HG03097 (cell line): Measurements from ENCODE around the gene VWA8.
"Not testable (repeated sequence)": the region's sequence is repeated elsewhere in the genome, so short reads cannot be mapped to it uniquely, and the experiment has no call there.

Experiments used
- ATAC-seq: cut with Tn5 transposase; IDR thresholded peaks from one replicate; pipeline ENCODE4 v1.9.1; 2021; ENCODE audit not compliant: unreplicated experiment, low FRiP score

Gene VWA8

DNA sequence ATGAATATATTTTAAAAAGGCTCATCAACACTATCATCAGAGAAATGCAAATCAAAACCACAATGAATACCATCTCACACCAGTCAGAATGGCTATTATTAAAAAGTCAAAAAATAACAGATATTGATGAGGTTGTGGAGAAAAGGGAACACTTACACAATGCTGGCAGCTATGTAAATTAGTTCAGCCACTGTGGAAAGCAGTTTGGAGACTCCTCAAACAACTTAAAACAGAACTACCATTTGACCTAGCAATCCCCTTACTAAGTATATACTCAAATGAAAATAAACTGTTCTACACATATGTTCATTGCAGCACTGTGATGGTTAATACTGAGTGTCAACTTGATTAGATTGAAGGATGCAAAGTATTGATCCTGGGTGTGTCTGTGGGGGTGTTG lies 98.2 kb downstream of the VWA8 start:
- not testable (repeated sequence) for ATAC-seq

DNA sequence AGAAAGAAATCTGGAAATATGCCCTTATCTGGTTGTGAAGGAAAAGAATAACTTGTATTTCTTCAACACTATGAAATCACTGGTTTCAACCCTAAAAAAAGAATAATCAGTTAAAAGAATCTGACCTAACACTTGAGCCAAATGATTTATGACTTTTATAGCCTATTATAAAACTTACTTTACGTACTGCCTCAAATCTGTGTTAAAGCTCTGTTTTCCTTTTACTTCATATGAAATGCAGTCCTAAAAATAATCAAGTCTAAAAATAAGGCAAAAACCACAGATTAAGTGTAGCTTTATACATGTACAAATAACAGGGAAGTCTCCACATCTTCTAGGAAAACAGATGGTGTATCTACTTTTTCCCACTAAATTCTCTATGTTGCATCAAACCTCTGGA lies 101.3 kb downstream of the VWA8 start:
- ATAC-seq, result no peak

DNA sequence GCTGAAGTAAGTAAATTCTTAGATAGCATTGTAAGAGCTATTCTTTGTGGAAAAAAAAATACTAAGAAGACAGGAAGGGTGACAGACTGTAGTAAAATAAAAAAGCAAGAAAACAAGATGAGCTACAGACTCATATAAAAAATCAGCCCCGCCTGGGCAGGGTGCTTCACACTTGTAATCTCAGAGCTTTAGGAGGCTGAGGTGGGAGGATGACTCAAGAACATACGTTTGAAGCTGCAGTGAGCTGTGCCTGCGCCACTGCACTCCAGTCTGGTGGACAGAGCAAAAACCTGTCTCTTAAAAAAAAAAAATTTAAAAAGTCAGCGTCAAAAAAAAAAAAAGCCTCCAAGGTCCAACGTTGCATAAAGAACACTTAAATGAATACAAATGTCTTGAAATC lies 102.1 kb downstream of the VWA8 start:
- no peak for ATAC-seq

DNA sequence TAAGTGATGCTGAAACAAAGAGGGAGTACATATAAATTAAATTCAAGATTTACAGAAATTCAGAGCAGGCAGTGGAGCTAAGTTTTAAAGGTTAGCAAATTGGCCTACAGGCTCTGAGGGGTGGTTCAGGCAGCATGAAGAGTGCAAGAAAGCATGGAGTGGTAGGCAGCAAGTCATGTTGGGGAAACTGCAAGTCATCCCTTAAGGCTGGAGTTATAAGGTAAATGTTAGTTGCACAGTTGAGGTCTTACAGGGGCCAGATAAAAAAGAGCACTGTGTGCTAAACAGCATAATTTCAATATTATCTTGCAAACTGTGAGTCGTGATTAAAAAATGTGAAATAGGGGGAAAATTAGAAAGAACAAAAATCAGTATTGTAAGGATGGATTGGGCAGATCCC lies 106.2 kb downstream of the VWA8 start:
- no peak for ATAC-seq

DNA sequence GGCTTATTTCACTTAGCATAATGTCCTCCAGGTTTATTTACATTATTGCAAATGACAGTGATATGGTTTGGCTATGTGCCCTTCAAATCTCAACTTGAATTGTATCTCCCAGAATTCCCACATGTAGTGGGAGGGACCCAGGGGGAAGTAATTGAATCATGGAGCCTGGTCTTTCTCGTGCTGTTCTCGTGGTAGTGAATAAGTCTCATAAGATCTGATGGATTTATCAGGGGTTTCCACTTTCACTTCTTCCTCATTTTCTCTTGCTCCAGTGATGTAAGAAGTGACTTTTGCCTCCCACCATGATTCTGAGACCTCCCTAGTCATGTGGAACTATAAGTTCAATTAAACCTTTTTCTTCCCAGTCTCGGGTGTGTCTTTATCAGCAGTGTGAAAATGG lies 109.6 kb downstream of the VWA8 start:
- no peak for ATAC-seq

DNA sequence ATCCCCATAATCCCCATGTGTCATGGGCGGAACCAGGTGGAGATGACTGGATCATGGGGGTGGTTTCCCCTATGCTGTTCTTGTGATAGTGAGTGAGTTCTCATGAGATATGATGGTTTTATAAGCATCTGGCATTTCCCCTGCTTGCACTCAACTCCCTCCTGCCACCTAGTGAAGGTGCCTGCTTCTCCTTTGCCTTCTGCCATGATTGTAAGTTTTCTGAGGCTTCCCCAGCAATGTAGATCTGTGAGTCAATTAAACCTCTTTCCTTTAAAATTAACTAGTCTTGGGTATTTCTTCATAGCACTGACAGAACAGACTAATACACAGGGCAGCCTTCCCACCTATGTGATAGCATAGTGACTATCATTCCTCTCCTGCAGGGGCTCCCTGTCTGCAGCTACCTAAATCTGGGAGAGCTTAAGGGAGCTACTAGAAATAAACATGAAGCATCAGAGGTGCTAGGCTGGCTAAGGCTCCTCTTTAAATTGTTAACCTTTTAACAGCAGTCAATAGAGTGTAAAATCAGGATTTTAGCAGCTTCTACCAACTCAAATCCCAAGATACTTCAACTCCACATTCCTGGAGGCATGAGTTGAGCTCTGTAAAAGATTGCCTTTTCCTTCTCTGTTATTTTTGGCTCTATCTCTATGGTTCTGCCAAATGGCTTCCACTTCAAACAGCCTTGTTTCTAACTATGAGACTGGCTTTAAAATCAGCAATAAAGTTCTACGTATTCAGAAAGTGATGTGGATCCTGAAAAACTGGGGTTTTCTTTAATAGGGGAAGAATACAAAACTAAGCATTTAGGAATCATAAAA lies 112.3 kb downstream of the VWA8 start:
- no peak for ATAC-seq

DNA sequence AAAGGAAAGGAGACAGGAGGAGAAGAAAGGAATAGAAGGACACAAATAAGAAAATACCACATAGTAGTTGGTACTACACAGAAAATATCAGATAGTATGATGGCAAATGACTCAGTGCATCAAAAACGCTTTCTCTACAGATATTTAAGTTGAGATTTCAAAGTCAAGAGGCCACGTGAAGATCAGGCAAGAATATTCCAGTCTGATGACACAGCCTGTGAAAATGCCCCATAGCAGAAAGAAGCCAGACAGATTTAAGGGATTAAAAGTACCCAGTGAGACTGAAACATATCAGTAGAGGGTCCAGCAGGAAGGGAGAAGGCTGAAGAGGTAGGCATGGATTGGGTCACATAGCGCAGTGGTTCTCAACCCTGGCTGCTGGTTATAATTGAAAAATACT lies 113.7 kb downstream of the VWA8 start:
- ATAC-seq, result no peak

DNA sequence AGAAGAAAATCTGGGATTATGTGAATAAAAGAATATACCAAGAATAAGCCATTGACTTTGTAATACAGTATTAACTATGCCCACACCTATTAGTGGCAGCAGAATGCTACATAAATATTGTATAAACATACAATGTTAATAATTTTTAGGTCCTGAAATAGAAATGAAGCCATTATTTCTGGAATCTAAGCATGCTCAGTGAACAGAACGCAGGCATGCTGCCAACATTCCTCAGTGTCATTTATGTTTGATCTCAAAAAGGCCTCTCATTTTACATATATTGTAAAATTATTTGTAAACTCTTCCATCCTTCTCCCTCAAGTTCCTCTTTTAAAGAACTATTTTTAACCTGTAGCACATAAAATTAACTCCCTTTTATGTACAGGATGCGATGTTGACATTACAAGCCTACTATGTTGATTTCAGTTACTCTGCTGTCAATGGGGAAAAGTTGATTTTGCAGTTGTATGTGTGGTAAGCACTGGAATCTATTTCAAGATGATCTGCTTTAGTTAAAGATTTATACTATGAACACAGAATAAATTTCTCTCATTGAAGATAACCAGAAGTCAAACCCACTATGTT lies 118.8 kb downstream of the VWA8 start:
- no peak for ATAC-seq

DNA sequence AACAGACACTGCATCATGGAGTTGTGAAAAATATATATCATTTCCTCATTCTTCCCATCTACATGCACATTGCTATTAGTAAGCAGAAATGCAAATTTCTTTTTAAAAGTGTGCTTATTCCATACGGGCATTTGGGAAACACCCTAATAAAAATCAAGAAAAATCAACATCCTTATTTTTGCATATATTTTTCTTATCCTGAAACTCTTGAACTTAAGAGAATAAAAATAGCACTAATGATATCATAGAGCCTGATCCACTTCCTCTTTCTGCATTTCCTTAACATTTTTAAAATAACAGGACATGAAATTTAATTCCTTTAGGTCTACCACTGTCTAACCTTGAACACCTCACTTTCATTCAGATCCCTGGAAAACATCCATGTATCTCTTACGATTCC lies 123.3 kb downstream of the VWA8 start:
- ATAC-seq, result no peak

DNA sequence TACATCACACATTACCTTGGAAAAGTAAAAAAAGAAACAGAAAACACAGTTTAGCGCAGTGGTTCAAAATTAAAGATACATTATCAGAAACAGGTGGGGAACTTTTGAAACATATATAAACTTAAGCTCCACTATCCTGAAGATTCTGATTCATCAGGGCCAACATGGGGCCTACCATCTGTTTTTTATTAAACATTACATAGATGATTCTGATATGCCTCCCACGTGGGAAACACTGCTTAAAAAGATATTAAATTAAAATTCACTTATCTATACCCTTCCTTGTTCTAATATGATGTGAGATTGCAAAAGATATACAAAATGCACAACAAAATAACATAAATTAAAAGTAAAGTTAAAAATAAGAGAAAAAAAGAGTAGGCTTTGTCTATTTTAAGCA lies 125.0 kb downstream of the VWA8 start:
- ATAC-seq, result no peak

DNA sequence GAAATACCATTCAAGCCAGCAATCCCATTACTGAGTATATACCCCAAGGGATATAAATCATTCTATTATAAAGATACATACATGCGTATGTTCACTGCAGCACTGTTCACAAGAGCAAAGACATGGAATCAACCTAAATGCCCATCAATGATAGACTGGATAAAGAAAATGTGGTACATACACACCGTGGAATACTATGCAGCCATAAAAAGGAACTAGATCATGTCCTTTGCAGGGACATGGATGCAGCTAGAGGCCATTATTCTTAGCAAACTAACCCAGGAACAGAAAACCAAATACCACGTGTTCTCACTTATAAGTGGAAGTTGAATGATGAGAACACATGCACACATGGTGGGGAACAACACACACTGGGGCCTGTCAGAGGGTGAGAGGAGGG lies 126.2 kb downstream of the VWA8 start:
- not testable (repeated sequence) for ATAC-seq

DNA sequence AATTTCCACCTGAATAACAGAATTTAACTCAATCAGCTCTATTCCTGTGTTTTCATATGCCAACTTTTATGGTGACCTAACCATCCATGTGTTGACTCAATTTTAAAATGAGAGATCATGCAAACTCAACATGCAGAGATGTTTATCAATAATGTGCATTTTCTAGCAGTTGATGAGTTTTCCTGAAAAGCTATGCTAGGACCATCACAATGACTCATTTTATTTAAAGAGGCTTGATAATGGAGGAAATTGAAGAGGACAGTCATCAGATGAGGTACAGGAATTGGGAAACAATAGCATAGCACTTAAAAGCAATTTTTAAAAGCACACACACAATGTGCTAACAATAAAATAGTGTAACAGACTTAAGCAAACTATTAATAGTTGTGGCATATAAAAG lies 127.1 kb downstream of the VWA8 start:
- no peak for ATAC-seq

DNA sequence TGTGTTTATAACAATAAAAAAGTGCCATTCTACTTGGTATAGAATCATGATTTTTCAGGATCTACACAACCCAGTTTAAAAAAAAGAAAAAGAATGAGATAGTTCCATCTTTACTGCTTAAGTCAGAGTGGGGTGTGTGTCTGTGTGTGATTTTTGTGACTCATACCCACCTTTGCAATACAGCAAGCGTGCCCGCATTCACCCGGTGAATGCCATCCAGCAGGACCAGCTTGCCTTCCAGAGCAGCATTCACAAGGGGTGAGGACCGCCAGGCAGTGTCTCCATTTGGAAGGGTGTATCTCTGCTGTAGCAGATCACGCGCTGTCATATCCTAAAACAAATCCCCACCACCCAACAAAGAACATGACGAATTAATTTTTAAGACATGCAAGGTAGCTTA lies 127.7 kb downstream of the VWA8 start:
- no peak for ATAC-seq

DNA sequence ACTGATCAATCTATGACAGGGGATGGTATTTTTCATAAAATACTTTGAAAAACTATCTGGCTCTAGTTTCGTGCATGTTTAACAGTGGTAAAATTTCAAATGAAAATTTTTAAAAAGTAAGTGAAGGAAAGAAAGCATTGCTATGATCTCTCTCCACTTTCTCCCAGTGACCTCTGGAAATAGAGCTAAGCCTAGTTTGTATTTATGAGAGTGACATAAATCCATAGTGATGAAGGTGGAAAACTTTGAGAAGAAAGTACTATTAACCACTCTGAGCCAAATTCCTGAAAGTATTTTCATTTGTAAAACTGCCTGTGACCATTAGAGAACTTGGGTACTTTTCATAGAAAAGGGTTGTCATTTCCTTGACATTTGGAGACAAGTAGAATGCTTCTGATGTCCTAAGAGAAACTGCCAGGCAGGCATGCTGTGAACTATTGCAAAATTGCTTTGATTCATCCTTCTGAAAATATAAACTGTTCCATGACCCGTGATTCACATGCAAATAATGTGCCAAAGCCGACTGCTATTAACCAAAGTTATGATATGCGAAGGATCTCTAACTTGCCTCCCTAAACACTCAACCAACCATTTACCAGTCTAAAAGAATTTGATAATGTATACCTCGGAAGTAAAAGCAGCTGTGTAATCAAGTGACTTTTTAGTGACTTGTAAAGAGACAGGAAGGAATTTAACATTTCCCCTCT lies 133.2 kb downstream of the VWA8 start:
- no peak for ATAC-seq

DNA sequence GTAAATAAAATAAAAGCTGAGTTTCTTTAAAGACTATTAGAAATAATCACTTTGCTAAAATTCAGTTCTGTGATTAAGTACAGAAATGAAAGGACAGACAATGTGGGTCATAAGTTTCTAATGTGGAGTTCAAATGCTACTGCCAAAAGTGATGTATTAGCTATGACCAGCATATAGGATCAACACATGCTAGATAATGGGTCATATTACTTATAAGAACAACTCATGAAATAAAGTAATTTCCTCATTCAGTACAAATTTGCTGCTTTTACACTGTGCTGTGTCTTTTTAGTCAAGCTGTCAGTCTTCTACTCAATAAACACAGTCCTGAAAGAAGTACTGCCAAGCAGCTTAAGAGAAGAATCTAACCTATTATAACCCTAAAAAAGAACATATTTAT lies 135.2 kb downstream of the VWA8 start:
- ATAC-seq, result no peak

DNA sequence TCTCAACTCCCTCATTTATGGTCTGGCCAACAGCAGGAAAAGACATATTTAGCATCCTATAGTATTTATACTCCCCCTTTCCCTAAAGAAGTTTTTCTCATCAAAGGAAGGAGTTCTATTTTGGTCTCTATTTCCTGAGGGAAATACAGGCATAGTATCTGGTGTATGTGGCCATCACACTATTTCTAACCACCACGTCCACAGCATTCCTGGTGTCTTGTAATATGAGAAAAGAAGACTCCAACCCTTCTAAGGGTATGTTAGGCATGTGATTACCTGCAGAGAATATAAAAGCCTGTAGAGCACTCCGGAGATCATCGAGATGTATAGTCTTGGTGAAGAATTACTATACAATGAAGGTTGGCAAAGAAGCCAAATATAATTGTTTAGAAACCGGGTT lies 137.4 kb downstream of the VWA8 start:
- ATAC-seq, result no peak

DNA sequence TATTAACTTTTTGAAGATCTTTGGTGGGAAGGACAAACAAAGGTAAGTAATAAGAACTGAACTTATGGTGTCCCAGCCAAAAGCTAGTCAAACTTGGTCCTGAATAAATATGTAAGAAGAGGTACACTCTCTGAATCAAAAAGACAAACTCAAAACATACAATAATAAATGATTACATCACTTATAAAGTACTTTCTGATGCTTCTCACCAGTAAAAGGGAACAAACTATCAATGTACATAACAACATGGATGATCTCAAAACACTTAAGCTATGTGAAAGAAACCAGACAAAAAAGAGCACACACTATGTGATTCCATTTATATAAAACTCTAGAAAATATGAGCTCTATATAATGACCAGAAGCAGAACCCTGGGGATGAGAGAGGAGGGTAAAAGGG lies 138.3 kb downstream of the VWA8 start:
- no peak for ATAC-seq

DNA sequence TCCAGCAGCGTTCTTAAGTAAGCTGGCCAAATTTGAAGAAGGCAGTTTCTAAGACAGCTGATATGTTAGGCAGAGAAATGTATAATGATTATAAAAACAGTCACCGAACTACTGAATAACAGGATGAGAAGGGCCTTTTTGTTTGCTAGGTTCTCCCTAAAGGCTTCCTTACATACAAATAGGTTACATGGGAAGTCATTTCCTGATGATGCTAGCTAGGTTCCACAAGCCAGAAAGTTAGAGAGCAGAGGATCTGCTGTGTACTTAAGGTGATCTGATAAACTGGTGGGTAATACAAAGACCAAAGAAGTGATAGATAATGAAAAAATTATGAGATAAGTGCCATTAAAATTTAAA lies 139.7 kb downstream of the VWA8 start:
- ATAC-seq, result no peak

DNA sequence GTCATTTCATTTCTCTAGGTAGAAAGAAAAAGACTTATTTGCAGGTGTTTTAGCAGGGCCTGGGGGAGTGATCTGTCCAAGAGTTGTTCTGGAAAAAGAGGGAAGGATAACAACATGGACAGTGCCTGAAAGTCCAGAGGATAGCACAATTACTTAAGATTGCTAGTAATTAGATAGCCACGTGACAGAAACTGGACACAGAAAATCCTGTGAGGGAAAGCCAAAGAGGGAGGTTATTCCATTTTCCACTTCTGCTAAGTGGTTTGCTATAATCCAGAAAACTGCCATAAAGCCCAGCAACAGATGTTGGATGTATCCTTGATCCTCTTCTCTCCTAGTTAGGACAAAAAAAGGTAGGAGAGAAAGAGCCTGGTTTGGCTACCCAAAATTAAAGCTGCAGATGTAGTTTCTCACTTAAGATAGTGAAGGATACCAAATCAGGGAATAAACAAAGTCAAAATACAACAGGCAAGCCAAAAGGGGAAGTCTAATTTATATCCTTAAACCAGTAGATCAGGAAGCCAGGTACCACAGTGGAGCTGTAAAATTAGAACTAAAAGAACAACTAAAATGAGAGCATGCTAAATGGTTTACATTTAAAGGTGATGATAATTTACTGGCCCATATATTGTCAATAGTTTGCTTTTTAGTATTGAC lies 140.2 kb downstream of the VWA8 start:
- no peak for ATAC-seq

DNA sequence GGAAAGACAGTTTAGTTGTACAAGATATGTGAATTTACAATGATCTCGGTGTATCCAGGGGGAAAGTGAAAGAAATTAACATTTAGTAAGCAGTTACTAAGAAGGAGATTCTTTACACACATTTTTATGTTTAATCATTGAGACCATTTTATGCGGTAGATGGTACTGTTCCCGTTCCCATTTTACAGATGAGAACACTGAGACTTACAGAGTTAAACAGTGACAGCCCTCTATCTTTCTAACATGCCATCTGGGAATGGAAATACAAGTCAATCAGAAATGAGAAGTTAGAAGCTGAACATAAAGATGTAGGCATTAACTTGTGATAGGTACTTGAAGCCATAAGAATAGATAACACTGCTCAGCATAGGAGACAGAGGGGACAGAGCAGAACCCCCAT lies 144.9 kb downstream of the VWA8 start:
- ATAC-seq, result no peak

DNA sequence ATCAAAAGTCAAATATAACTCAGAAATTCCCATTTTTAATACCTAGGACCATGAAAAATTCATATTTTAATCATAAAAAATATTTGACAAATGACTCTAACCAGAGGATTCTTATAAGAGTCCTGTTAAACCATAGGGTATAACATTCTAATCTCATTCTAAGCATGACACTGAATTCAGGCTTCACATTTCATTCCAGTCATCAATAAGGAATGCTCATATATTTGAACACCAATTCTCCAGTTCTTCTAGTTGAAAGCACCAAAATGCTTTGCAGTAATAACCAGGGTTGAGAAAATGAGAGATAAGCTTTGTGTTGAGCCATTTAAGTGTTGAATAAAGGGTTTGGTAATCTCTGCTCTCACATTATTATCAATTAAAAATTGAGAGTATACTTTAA lies 147.5 kb downstream of the VWA8 start:
- ATAC-seq, result no peak

DNA sequence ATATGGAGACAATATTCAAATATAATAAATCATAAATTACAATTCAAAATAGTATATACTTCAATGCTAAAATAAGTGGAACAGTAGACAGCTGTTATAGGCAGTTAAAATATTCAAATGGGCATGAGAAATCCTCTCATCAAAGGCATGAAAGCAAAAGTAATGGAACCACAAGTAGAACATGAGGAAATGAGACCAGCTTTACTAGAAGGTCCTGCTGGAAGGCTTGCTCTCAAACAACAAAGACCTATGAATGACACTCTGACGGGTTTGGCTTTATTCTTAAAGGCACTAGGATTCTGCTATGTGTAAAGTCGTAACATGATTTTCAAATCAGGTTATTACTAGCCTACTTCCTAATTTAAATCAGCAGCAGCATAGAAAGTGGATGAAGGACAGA lies 148.1 kb downstream of the VWA8 start:
- no peak for ATAC-seq
